Activated CD8-positive, alpha-beta memory T cell treated with anti-CD3 and anti-CD28 coated beads, Interleukin-2, amount 50 U/mL, for 48 hours (primary cell): Measurements from ENCODE around the gene NPW.
A peak's percentile ranks its signal among the peaks of the same experiment; 100 is the strongest.
"Not testable (repeated sequence)": the region's sequence is repeated elsewhere in the genome, so short reads cannot be mapped to it uniquely, and the experiment has no call there.

Experiments used
- DNase-seq: peaks from one replicate; pipeline ENCODE4 v3.0.0-alpha.2; 2020

Gene NPW

DNA sequence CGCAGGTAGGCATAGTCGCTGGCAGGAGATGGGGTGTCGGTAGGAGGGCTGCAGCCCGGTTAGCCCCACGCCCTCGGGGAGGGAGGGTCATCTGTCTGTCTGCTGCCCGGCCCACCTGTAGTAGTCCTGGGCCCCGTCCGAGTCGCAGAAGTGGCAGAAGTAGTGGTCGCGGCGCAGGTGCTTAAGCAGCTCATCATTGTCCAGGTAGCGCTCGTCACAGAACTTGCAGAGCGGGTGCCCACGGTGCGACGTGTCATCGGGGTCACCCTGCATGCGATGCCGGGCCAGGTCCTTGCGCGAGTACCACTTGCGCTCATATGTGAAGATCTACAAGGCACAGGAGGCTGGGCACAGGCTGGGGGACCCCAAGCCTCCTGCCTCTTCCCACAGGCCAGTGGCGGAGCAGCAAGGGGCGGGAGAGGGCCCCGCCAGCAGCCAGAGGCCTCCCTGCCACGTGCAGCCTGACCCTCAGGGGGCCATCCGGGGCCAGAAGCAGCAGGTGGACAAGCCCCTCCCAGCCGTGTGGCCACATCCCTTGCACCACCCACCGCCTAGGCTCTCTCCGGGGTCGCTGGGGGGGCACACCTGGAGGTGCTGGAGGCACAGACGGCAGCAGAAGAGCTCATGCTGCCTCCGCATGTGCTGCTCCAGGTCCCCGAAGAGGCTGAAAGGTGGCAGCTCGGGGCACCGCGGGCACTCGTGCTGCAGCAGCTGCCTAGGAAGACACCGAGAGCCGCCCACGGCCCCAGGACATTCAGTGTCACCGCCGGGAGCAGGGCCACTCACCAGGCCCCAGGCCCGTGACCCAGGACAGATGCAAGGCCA is 17.0 kb upstream of the NPW start:
- DNase-seq = no peak

DNA sequence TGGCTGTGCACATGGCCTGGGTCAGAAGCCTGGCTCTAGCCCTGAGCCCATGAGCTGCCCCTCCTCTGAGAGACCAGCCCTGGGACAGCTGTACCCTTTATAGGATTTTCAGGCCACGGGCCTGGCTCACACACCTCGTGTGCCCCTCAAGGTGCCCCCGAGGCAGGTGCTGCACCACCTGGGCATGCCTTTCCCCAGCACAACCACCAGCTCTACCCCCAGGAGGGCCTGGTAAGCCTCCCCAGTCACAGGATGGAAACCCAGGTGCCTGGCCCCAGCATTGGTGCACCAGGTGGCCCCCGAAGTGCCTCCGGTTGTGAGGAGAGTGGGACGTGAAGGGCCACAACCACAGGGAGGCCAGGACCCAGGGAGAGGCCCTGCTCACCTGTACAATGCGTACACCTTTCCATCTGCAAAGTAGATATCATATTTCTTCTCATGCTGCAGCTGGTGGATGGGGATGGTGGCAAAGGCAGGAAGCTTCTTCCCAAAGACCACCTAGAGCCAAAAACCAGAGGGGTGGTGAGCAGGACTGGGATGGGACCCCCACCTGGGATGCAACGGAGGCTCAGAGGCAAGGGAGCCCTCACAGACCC is 16.3 kb upstream of the NPW start:
- DNase-seq = no peak

GRCh38 chr16:2003827-2004641 is 15.6 kb upstream of the NPW start:
- peak; percentile 96 for DNase-seq

GRCh38 chr16:2004795-2005517 is 14.6 kb upstream of the NPW start:
- no peak for DNase-seq

DNA sequence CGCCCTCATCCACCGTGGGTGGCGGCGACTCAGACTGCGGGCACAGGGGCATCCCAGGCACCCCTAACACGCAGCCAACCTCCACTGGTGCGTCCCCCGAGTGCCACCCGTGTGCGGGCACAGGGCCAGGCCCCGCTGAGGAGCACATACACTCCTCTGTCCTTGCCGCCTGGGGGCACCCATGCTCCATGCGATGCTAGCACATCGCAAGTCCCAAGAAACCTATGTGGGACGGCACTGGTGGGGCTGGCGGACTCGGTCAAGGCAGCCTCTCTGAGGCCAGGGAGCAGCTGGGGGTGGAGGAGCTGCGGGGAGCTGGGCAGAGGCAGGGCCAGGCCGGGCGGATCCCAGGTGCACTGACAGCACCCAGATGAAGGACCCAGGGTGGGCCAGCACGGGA is 13.9 kb upstream of the NPW start:
- no peak for DNase-seq

DNA sequence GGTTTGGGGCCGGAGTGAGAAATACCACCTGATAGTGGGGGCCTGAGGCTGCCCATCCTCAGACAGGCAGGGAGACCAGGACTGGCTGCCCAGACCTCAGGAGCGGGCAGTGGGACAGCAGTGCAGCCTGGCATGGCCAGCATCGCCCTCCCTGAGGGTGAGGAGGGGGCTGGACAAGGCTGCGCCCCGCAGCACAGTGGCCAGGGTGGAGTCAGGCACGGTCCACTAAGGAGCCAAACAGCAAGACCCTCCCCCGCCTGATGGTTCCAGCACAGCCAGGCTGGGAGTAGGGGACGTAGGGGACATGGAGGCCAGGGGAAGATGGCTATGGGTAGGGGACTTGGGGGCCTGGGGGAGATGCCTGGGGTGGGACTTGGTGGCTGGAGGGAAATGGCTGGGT is 13.3 kb upstream of the NPW start:
- DNase-seq = no peak

GRCh38 chr16:2007081-2007836 is 12.3 kb upstream of the NPW start:
- no peak for DNase-seq

GRCh38 chr16:2008009-2008526 is 11.5 kb upstream of the NPW start:
- DNase-seq = peak; percentile 73

GRCh38 chr16:2008631-2009163 is 10.9 kb upstream of the NPW start:
- DNase-seq = peak; percentile 72

DNA sequence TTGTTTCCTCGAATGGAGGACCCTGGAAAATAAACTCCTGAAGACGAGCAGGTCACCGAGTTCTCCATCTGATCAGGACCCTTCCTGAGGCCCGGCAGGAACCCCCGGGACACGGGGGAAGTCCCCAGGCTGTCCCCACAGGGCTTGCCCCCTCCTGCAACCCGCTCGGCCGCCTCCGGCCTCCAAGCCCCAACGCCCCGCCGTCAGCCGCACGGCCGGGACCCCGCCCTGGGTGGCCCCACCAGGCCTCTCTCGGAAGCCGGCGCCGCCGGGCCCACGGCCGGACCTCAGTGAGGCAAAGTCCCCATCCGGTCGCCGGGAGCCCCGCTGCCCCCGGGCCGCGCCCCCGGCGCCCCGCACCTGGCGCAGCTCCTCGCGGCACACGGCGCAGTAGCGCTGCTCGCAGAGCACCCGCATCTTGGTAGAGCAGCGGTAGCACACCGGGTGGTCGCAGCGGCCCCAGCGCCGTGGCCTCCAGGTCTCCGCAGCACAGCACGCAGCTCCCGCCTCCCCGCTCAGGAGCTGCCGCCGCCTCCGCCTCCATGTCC is 10.3 kb upstream of the NPW start:
- DNase-seq = peak; percentile 74

- DNase-seq = peak; percentile 90
These were observed 9.6 kb upstream of the NPW start, which contains the start of gene ZNF598 for GRCh38 chr16:2009791-2010510. ZNF598 (minus strand) TSS chr16:2009821.

DNA sequence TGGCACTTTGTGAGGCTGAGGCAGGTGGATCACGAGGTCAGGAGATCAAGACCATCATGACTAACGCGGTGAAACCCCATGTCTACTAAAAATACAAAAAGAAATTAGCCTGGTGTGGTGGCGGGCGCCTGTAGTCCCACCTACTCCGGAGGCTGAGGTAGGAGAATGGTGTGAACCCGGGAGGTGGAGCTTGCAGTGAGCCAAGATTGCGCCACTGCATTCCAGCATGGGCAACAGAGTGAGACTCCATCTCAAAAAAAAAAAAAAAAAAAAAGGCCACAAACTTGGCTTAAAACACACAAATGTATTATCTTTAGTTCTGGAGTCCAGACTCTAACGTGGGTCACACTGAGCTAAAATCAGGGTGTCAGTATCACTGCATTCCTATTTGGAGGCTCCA is 7.9 kb upstream of the NPW start:
- not testable (repeated sequence) for DNase-seq

DNA sequence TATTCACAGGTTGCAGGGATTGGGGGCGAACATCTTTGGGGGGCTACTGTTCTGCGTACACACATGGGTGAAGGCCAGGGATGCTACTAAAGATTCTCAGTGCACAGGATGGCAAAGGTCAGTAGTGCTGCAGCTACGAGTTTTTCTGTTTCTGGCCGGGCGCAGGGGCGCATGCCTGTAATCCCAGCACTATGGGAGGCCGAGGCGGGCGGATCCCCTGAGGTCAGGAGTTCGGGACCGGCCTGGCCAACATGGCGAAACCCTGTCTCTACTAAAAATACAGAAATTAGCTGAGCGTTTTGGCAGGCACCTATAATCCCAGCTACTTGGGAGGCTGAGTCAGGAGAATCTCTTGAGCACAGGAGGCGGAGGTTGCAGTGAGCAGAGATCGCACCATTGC is 6.1 kb upstream of the NPW start:
- DNase-seq = no peak

GRCh38 chr16:2015117-2015946 is 4.3 kb upstream of the NPW start:
- DNase-seq = no peak

DNA sequence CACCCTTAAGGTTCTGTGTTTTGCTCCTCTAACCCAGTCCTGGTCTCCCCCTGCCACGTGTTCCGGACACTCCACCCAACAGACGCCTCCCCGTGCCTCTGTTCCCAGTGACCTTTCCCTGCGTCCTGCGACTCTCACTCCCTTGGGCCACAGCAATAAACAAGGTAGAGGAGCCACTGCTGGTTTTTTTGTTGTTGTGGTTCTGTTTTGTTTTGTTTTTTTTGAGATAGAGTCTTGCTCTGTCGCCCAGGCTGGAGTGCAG is 3.7 kb upstream of the NPW start:
- no peak for DNase-seq

DNA sequence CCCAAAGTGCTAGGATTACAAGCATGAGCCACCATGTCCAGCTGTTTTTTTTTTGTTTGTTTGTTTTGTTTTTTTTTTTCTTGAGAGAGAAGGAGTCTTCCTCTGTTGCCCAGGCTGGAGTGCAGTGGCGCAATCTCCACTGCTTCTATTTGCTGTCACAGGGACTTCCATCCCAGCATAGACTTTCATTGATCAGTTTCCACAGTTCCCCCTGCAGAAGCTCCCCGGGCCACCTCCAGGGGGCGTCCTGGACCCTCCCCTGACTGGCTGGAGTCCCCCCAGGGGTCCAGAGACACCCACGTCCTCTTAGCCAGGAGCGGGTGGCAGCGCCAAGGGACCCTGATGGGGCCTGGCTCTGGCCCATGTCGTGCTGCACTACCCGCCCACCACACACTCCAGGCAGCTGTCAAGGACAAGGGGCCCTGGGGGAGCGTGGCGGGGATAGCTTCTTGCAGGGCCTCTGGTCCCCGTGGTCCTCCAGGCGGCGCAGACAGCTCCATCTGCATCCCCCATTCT is 3.1 kb upstream of the NPW start:
- peak; percentile 66 for DNase-seq

DNA sequence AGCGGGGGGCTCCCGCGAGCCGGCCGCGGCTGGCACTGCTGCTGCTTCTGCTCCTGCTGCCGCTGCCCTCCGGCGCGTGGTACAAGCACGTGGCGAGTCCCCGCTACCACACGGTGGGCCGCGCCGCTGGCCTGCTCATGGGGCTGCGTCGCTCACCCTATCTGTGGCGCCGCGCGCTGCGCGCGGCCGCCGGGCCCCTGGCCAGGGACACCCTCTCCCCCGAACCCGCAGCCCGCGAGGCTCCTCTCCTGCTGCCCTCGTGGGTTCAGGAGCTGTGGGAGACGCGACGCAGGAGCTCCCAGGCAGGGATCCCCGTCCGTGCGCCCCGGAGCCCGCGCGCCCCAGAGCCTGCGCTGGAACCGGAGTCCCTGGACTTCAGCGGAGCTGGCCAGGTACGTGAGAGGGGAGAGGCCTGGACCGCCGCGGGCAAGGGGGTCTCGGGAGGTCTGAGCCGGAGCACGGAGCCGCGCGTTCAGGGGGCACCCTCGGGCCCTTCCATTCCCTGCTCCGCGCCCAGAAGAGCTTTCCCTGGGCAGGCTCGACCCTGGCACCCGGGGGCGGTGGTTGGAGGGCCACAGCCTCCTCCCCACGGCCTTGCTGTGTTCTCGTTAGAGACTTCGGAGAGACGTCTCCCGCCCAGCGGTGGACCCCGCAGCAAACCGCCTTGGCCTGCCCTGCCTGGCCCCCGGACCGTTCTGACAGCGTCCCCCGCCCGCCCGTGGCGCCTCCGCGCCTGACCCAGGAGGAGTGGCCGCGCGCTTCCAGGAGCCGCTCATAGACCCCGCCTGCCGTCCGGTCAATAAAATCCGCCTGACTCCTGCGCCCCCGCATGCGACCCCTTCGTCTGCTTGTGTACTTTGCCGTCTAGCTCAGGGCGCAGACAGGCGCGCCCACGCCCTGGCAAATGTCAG is 591 bp downstream of the NPW start:
- DNase-seq = no peak

DNA sequence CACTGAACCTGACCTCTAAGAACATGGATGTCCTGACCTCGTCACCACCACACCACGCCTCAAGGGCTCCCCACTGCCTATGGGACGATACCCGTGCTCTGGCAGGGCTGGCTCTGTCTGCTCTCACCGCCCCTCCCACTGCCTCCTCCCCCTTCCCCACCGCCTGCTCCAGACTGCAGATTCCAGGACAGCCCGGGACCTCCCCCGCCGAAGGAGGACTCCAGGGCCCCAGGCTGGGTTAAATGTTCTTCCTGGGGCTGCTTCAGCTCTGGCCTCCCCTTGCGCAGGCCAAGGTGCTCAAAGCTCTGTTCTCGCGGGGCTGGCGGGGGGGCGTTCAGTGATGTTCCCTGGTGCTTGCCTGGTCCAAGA is 3.1 kb downstream of the NPW start:
- peak; percentile 70 for DNase-seq
